Body of pancreas (tissue), 4 donors: ENCODE results near the gene SAMD10.

Experiments
- POLR2A ChIP-seq, 3 donors: fragments of 450-650 bp; IDR thresholded peaks; one replicate each; pipeline ENCODE4 v1.6.1; 2016; ENCODE audit warnings: antibody characterized with exemption in 3 of 3, mild to moderate bottlenecking in 2 of 3
- TF ChIP-seq, protein P1 (sequence below), 7 experiments: fragments of 450-650 bp in 4 of 7; fragments of 200-600 bp in 3 of 7; sonication (generic) in 3 of 7; IDR thresholded peaks; one replicate each; pipeline ENCODE4 v1.5.1; 2016 to 2019; ENCODE audit warnings: antibody characterized with exemption in 7 of 7

DNA sequence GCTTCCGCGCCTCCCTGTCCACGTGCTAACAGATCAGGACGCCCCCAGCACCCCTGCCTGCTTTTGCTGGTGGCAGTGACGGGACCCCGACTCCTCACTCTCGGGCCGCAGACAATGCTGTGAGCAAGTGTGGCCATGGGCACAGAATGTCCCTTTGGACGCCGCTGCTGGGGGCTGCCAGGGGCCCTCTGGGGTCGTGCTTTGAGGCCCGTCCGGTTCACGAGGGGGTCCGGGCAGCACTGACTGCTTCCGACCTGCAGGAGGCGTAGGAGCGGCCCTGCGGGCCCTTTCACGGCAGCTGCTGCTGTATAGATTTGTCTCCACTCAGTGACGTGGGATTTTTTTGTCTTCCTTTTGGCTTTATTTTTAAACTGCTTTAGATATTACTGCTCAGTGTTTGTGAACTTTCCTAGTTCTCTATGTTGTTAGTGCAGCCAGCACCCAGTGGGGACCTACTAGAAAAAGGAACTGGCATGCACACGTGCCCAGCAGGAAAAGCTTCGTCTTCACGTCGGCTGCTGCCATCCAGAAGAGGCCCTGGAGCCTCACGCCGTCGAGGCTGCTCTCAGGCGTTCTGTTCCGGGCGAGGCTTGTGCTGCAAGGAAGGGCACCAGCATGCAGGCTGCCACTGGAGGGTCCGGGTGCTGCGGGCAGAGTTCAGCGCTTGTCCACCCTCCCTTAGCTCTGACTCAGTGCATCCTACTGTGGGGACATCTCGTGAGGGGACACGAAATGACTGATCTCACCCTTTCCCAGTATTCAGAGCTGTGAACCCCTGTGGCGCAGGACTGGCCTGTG, 45.0 kb downstream of the SAMD10 start:
- TF ChIP-seq, protein P1, sequence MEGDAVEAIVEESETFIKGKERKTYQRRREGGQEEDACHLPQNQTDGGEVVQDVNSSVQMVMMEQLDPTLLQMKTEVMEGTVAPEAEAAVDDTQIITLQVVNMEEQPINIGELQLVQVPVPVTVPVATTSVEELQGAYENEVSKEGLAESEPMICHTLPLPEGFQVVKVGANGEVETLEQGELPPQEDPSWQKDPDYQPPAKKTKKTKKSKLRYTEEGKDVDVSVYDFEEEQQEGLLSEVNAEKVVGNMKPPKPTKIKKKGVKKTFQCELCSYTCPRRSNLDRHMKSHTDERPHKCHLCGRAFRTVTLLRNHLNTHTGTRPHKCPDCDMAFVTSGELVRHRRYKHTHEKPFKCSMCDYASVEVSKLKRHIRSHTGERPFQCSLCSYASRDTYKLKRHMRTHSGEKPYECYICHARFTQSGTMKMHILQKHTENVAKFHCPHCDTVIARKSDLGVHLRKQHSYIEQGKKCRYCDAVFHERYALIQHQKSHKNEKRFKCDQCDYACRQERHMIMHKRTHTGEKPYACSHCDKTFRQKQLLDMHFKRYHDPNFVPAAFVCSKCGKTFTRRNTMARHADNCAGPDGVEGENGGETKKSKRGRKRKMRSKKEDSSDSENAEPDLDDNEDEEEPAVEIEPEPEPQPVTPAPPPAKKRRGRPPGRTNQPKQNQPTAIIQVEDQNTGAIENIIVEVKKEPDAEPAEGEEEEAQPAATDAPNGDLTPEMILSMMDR (IDR thresholded peaks at IDR 0.05), result no peak
- no peak for TF ChIP-seq POLR2A (IDR thresholded peaks at IDR 0.05)
